Pancreas (tissue), 10 donors: ENCODE data around the gene PPIA. TPM values are rescaled to one million over a fixed set of nuclear protein-coding genes. Genes with fewer than 3 reads are reported as not detected.
"Not testable (repeated sequence)": the region's sequence is repeated elsewhere in the genome, so short reads cannot be mapped to it uniquely, and the experiment has no call there.

Experiments used
- ATAC-seq, 4 donors: fragments of 200-7000 bp; cut with Tn5 transposase; one replicate each; pipeline versions ENCODE4 v1.8.0 to v1.9.1; 2020; ENCODE audit warnings: mild to moderate bottlenecking in 4 of 4, moderate library complexity in 4 of 4
- DNase-seq, 6 donors: peaks; one replicate each; pipeline ENCODE4 v3.0.0-alpha.2; 2020
- FAIRE-seq: peaks from 2 replicates; lab custom pipeline; 2012; peaks lifted over from hg19 to GRCh38; lab: Jason Lieb, UNC
- H3K27ac ChIP-seq, 4 donors: fragments of 200-600 bp; sonication (generic); 1 replicate in 3 of 4; 2 replicates in 1 of 4; pipeline versions ENCODE4 v1.5.0 to v1.8.0; 2020
- H3K27me3 ChIP-seq, 4 donors: fragments of 200-600 bp; one replicate each; pipeline ENCODE4 v1.8.0; 2021
- H3K36me3 ChIP-seq, 3 donors: fragments of 200-600 bp; sonication (generic) in 1 of 3; one replicate each; pipeline versions ENCODE4 v1.5.0 to v1.8.0; 2020 to 2021
- H3K4me1 ChIP-seq, 3 donors: fragments of 200-600 bp; one replicate each; pipeline ENCODE4 v1.8.0; 2021
- H3K4me3 ChIP-seq, 4 donors: fragments of 200-600 bp; sonication (generic) in 2 of 4; one replicate each; pipeline versions ENCODE4 v1.5.0 to v1.8.0; 2020 to 2021
- H3K9me3 ChIP-seq, 4 donors: fragments of 200-600 bp; one replicate each; pipeline ENCODE4 v1.8.0; 2021
- CTCF ChIP-seq, 4 donors: fragments of 200-600 bp; sonication (generic) in 3 of 4; IDR thresholded peaks; one replicate each; pipeline versions ENCODE4 v1.5.0 to v1.8.0; 2021; ENCODE audit warnings: antibody characterized with exemption in 4 of 4
- WGBS, 2 donors: extraction: QIAGEN DNeasy Blood & Tissue Kit; methylation state at CpG; one replicate each; pipeline ENCODE4 v1.1.7; 2013; 5-methylcytosine and 5-hydroxymethylcytosine counted together
- intact Hi-C, 3 donors: fragments of 100-400 bp; cut with DNase I; formaldehyde crosslinking; loops; one replicate each; pipeline versions ENCODE4 v1.11.1 to v1.14.2; 2022
- polyA plus RNA-seq, 2 donors: library from polyadenylated mRNA; stranded (reverse); fragments of 200-250 nt; gene quantifications; one replicate each; pipeline ENCODE4 v1.2.3, GENCODE V29; 2013
- total RNA-seq, 6 donors: library from RNA; stranded (reverse); fragmentation: NEBNext Ultra II Directional in 4 of 6; extraction: Animal tissue kit (Norgen Biotek cat#: 25700) in 4 of 6; gene quantifications; one replicate each; pipeline versions ENCODE4 v1.2.1 to v1.2.4, GENCODE V29; 2021 to 2023
- donor health status: healthy with polysubstance abuse.
- donor health status: DM: no; HTN: no; CAD: no; lungs with moderate emphysema.
- donor health status: DM: no; HTN: no; CAD: no.
- donor health status: control.
- donor health status: control.
- donor health status: Bipolar disorder and iron deficiency.
- donor health status: DM: yes; HTN: yes; CAD: no.
- donor health status: DM: no; HTN: no; CAD: no.
- donor health status: DM: no; HTN: no; CAD: no.
- donor health status: DM: yes; HTN: yes; CAD: no.

PPIA gene
- total and polyA plus RNA-seq, 8 donors: 281 to 1,024 (median 522) TPM

- DNase-seq: peak in 2 of 6 donors; percentile 20 to 32
- H3K27ac ChIP-seq: peak overlapping the region in 3 of 4 donors; percentile 16 to 80 (median 35)
- intact Hi-C loops: no loop called here
- H3K4me1 ChIP-seq: peaks cover 10 to 36% (median 12%) of the 10 kb centered on the region in 3 donors
- H3K9me3 ChIP-seq: no peaks in the 10 kb centered on the region
- no peak for TF ChIP-seq CTCF (IDR thresholded peaks at IDR 0.05)
- no peak for FAIRE-seq
- peak overlapping the region in 1 of 4 donors; percentile 3 for H3K4me3 ChIP-seq
- 24 to 27% methylated on average over 10 of the region's 10 CpGs for WGBS, 2 donors
- H3K27me3 ChIP-seq: no peaks in the 10 kb centered on the region
- H3K36me3 ChIP-seq: peaks cover 0 to 24% (median 10%) of the 10 kb centered on the region in 3 donors
- ATAC-seq: peak; percentile 11 to 59 (median 40)
These were observed 26.6 kb upstream of the PPIA start for GRCh38 chr7:44769776-44770294.

GRCh38 chr7:44771358-44771757 is 25.1 kb upstream of the PPIA start:
- intact Hi-C loops: no loop called here
- H3K4me1 ChIP-seq: peaks cover 10 to 36% (median 12%) of the 10 kb centered on the region in 3 donors
- DNase-seq (no peak), FAIRE-seq (no peak), ATAC-seq (no peak)
- H3K27me3 ChIP-seq: no peaks in the 10 kb centered on the region
- 67 to 90% methylated on average over 3 of the region's 3 CpGs for WGBS, 2 donors
- TF ChIP-seq CTCF (IDR thresholded peaks at IDR 0.05): no peak
- no peak overlapping the region for H3K27ac ChIP-seq
- H3K9me3 ChIP-seq: no peaks in the 10 kb centered on the region
- peaks cover 0 to 9% (median under 1%) of the 10 kb centered on the region in 3 donors for H3K36me3 ChIP-seq
- no peak overlapping the region for H3K4me3 ChIP-seq

- no peak for TF ChIP-seq CTCF (IDR thresholded peaks at IDR 0.05)
- H3K4me1 ChIP-seq: peaks cover 5 to 31% (median 12%) of the 10 kb centered on the region in 3 donors
- no peak for ATAC-seq
- no peaks in the 10 kb centered on the region for H3K9me3 ChIP-seq
- H3K4me3 ChIP-seq: no peak overlapping the region
- H3K36me3 ChIP-seq: no peaks in the 10 kb centered on the region
- no peak for FAIRE-seq
- intact Hi-C loops: no loop called here
- no peaks in the 10 kb centered on the region for H3K27me3 ChIP-seq
- WGBS, 2 donors: 67 to 69% methylated on average over 6 of the region's 6 CpGs
- no peak for DNase-seq
- no peak overlapping the region for H3K27ac ChIP-seq
These were observed 24.0 kb upstream of the PPIA start for GRCh38 chr7:44772440-44772839.

- no peak for DNase-seq
- H3K4me3 ChIP-seq: no peak overlapping the region
- ATAC-seq: no peak
- H3K4me1 ChIP-seq: peaks cover 1 to 27% (median 8%) of the 10 kb centered on the region in 3 donors
- no peaks in the 10 kb centered on the region for H3K9me3 ChIP-seq
- FAIRE-seq: no peak
- no peak for TF ChIP-seq CTCF (IDR thresholded peaks at IDR 0.05)
- H3K27me3 ChIP-seq: no peaks in the 10 kb centered on the region
- intact Hi-C loops: no loop called here
- WGBS, 2 donors: 58 to 68% methylated on average over 10 of the region's 10 CpGs
- H3K27ac ChIP-seq: no peak overlapping the region
- H3K36me3 ChIP-seq: no peaks in the 10 kb centered on the region
These were observed 23.6 kb upstream of the PPIA start for GRCh38 chr7:44772867-44773266.

- peaks cover 0 to 12% (median 0%) of the 10 kb centered on the region in 3 donors for H3K4me1 ChIP-seq
- FAIRE-seq, H3K36me3 ChIP-seq, H3K27me3 ChIP-seq, DNase-seq, H3K4me3 ChIP-seq, H3K27ac ChIP-seq, intact Hi-C loops, ATAC-seq, H3K9me3 ChIP-seq: not testable (repeated sequence)
- WGBS, 2 donors: 81 to 82% methylated on average over 3 of the region's 3 CpGs
These were observed 22.0 kb upstream of the PPIA start for GRCh38 chr7:44774486-44774885.
